Right atrium auricular region (tissue), 2 donors: ENCODE results near the gene FAM78A. TPM values are rescaled to one million over a fixed set of nuclear protein-coding genes. Genes with fewer than 3 reads are reported as not detected.

Source experiments
- DNase-seq: peaks from one replicate; pipeline ENCODE4 v3.0.0-alpha.2; 2019; ENCODE audit warnings: low spot score
- H3K27ac ChIP-seq, 2 donors: fragments of 200-600 bp; sonication (generic); 1 replicate in 1 of 2; 2 replicates in 1 of 2; pipeline ENCODE4 v1.5.1; 2016 to 2019
- H3K27me3 ChIP-seq, 2 donors: fragments of 200-600 bp; sonication (generic); one replicate each; pipeline versions ENCODE4 v1.5.1 to v1.6.0; 2017 to 2019
- H3K36me3 ChIP-seq: fragments of 200-600 bp; sonication (generic); one replicate; pipeline ENCODE4 v1.5.1; 2016
- H3K4me1 ChIP-seq, 2 donors: fragments of 200-600 bp; sonication (generic); one replicate each; pipeline versions ENCODE4 v1.5.1 to v1.6.0; 2017 to 2019
- H3K4me3 ChIP-seq, 2 donors: fragments of 200-600 bp; sonication (generic); 1 replicate in 1 of 2; 2 replicates in 1 of 2; pipeline ENCODE4 v1.5.1; 2017 to 2019; ENCODE audit warnings: mild to moderate bottlenecking in 1 of 2, moderate library complexity in 1 of 2
- H3K9me3 ChIP-seq, 2 donors: fragments of 200-600 bp; sonication (generic); one replicate each; pipeline ENCODE4 v1.5.1; 2019
- CTCF ChIP-seq, 2 donors: fragments of 200-600 bp; sonication (generic); IDR thresholded peaks; one replicate each; pipeline ENCODE4 v1.5.1; 2019; ENCODE audit warnings: antibody characterized with exemption in 2 of 2
- total RNA-seq, 2 donors: library from RNA; depleted of rRNA; stranded (reverse); fragments of >200 nt; gene quantifications; one replicate each; pipeline ENCODE4 v1.1.0, GENCODE V29; 2016

FAM78A gene
- total RNA-seq, 2 donors from 2014 or later, result 31.8 to 55.3 TPM

GRCh38 chr9:131318231-131319085 is 42.1 kb upstream of the FAM78A start:
- H3K36me3 ChIP-seq, result no peaks in the 10 kb centered on the region
- H3K27me3 ChIP-seq, result no peaks in the 10 kb centered on the region
- no peak for TF ChIP-seq CTCF (IDR thresholded peaks at IDR 0.05)
- H3K27ac ChIP-seq, result no peak overlapping the region
- H3K4me1 ChIP-seq, result peaks cover 0 to 21% of the 10 kb centered on the region in 2 donors
- H3K9me3 ChIP-seq, result no peaks in the 10 kb centered on the region
- no peak for DNase-seq
- no peak overlapping the region for H3K4me3 ChIP-seq

GRCh38 chr9:131312822-131313770 is 36.8 kb upstream of the FAM78A start:
- H3K27ac ChIP-seq, result peak overlapping the region; percentile 23 to 87
- peaks cover 0 to 21% of the 10 kb centered on the region in 2 donors for H3K4me1 ChIP-seq
- no peaks in the 10 kb centered on the region for H3K36me3 ChIP-seq
- TF ChIP-seq CTCF (IDR thresholded peaks at IDR 0.05), result no peak
- H3K27me3 ChIP-seq, result no peaks in the 10 kb centered on the region
- H3K9me3 ChIP-seq, result no peaks in the 10 kb centered on the region
- H3K4me3 ChIP-seq, result no peak overlapping the region
- DNase-seq, result no peak

- no peak overlapping the region for H3K4me3 ChIP-seq
- no peaks in the 10 kb centered on the region for H3K9me3 ChIP-seq
- peaks cover 0 to 27% of the 10 kb centered on the region in 2 donors for H3K4me1 ChIP-seq
- no peaks in the 10 kb centered on the region for H3K27me3 ChIP-seq
- no peak for DNase-seq
- H3K36me3 ChIP-seq, result no peaks in the 10 kb centered on the region
- no peak for TF ChIP-seq CTCF (IDR thresholded peaks at IDR 0.05)
- peak overlapping the region; percentile 23 to 87 for H3K27ac ChIP-seq
These were observed 35.9 kb upstream of the FAM78A start for GRCh38 chr9:131312246-131312645.

- Histone ChIP-seq H3K36me3 (no peaks in the 10 kb centered on the region), H3K4me1 (peaks cover 0 to 27% of the 10 kb centered on the region in 2 donors), H3K9me3 (no peaks in the 10 kb centered on the region), H3K27ac (peak overlapping the region; percentile 77 to 87), H3K27me3 (no peaks in the 10 kb centered on the region), H3K4me3 (peak overlapping the region in 1 of 2 donors; percentile 13)
- peak in 1 of 2 donors; percentile 14 for TF ChIP-seq CTCF (IDR thresholded peaks at IDR 0.05)
- peak; percentile 63 for DNase-seq
These were observed 34.7 kb upstream of the FAM78A start for GRCh38 chr9:131310833-131311554.

- Histone ChIP-seq H3K4me1 (peaks cover 0 to 20% of the 10 kb centered on the region in 2 donors), H3K4me3 (no peak overlapping the region), H3K9me3 (no peaks in the 10 kb centered on the region), H3K27ac (peak overlapping the region; percentile 77 to 87), H3K36me3 (no peaks in the 10 kb centered on the region), H3K27me3 (no peaks in the 10 kb centered on the region)
- no peak for TF ChIP-seq CTCF (IDR thresholded peaks at IDR 0.05)
- no peak for DNase-seq
These were observed 33.4 kb upstream of the FAM78A start for GRCh38 chr9:131309530-131310276.
